NCI-H526 treated with DMSO at 0.1 percent for 48 hours (cell line): Measurements from ENCODE around the gene KIR3DL1.
"Not testable (repeated sequence)": the region's sequence is repeated elsewhere in the genome, so short reads cannot be mapped to it uniquely, and the experiment has no call there.

Source experiments
- DNase-seq: peaks from one replicate; lab custom pipeline; 2025; lab: John Stamatoyannopoulos, UW

KIR3DL1 gene

GRCh38 chr19:54816251-54816650 is at the start of gene KIR3DL1:
TSS of gene KIR3DL1 (plus strand) at chr19:54816468.
- not testable (repeated sequence) for DNase-seq

- not testable (repeated sequence) for DNase-seq
Observed at GRCh38 chr19:54769646-54770045, 46.6 kb upstream of the KIR3DL1 start, which contains the start of gene KIR2DL1. TSS of gene KIR2DL1 (plus strand) at chr19:54769793. CDS start at chr19:54769851, 58 bp downstream.

GRCh38 chr19:54770511-54770910 is 45.8 kb upstream of the KIR3DL1 start:
- DNase-seq = not testable (repeated sequence)

GRCh38 chr19:54771018-54771960 is 45.0 kb upstream of the KIR3DL1 start:
- not testable (repeated sequence) for DNase-seq

GRCh38 chr19:54772666-54773065 is 43.6 kb upstream of the KIR3DL1 start:
- DNase-seq = not testable (repeated sequence)

- not testable (repeated sequence) for DNase-seq
Observed at GRCh38 chr19:54775095-54775815, 41.0 kb upstream of the KIR3DL1 start.

GRCh38 chr19:54775830-54776229 is 40.4 kb upstream of the KIR3DL1 start:
- DNase-seq = not testable (repeated sequence)

- not testable (repeated sequence) for DNase-seq
Observed at GRCh38 chr19:54777851-54778250, 38.4 kb upstream of the KIR3DL1 start.

GRCh38 chr19:54778896-54779295 is 37.4 kb upstream of the KIR3DL1 start:
- not testable (repeated sequence) for DNase-seq

- not testable (repeated sequence) for DNase-seq
Observed at GRCh38 chr19:54782916-54783315, 33.4 kb upstream of the KIR3DL1 start.

- DNase-seq = not testable (repeated sequence)
Observed at GRCh38 chr19:54786091-54786723, 30.1 kb upstream of the KIR3DL1 start.

GRCh38 chr19:54788154-54788553 is 28.1 kb upstream of the KIR3DL1 start:
- not testable (repeated sequence) for DNase-seq

GRCh38 chr19:54790711-54791110 is 25.6 kb upstream of the KIR3DL1 start:
- no peak for DNase-seq

- no peak for DNase-seq
Observed at GRCh38 chr19:54791476-54791875, 24.8 kb upstream of the KIR3DL1 start.

- no peak for DNase-seq
Observed at GRCh38 chr19:54792814-54793213, 23.5 kb upstream of the KIR3DL1 start.

- no peak for DNase-seq
Observed at GRCh38 chr19:54795758-54796157, 20.5 kb upstream of the KIR3DL1 start.

- DNase-seq = no peak
Observed at GRCh38 chr19:54803410-54803809, 12.9 kb upstream of the KIR3DL1 start, which contains the start of gene KIR2DL4. TSS of gene KIR2DL4 (plus strand) at chr19:54803610. CDS start at chr19:54803652, 42 bp downstream.

GRCh38 chr19:54804101-54804500 is 12.2 kb upstream of the KIR3DL1 start:
- DNase-seq = no peak

GRCh38 chr19:54804571-54804970 is 11.7 kb upstream of the KIR3DL1 start:
- DNase-seq = no peak

- no peak for DNase-seq
Observed at GRCh38 chr19:54805665-54806515, 10.4 kb upstream of the KIR3DL1 start.

- DNase-seq = no peak
Observed at GRCh38 chr19:54806516-54806838, 9.8 kb upstream of the KIR3DL1 start.
